Activated CD8-positive, alpha-beta memory T cell treated with anti-CD3 and anti-CD28 coated beads for 1 hour (primary cell): Measurements from ENCODE around the gene WDFY2.
"Not testable (repeated sequence)": the region's sequence is repeated elsewhere in the genome, so short reads cannot be mapped to it uniquely, and the experiment has no call there.

Experiments used
- DNase-seq, 2 donors: peaks; one replicate each; pipeline ENCODE4 v3.0.0-alpha.2; 2020; ENCODE audit warnings: low read depth in 1 of 2; ENCODE audit errors: extremely low read depth in 1 of 2

The WDFY2 gene

GRCh38 chr13:51628059-51628852, 44.0 kb downstream of the WDFY2 start:
- DNase-seq = no peak

- no peak for DNase-seq
Measured at GRCh38 chr13:51629491-51630287, 45.4 kb downstream of the WDFY2 start.

GRCh38 chr13:51630288-51630615, 46.0 kb downstream of the WDFY2 start:
- no peak for DNase-seq

- no peak for DNase-seq
Measured at GRCh38 chr13:51632591-51633362, 48.5 kb downstream of the WDFY2 start.

DNA sequence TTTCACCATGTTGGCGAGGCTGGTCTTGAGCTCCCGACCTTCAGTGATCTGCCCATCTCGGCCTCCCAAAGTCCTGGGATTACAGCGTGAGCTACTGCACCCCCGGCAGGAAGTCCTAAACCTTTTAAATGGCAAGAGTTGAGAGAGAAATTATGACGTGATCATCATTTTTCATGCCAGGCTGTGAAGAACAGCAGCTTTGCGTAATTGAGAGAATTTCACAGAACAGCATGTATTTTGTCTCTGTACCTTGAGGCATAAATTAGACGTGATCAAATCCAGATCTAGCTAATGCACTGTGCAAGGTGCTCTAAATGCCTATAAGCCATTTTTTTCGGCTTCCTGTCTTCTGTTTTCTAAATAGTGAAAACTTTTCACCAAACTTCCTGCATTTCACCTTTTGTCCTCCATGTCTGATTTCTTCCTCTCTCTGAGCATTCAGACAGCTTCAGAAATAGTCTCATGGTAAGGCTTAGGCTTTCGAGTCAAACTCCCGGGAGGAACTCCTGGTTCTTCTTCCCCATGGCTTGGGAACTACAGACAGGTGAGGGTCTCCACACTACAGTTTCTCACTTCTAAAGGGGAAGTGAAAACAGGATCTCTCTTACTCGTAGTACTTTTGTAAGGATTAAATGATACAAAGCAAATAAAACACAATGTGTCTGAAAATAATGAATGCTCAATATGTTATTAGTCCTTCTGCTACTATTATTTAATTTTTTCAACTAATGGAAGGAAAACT, 51.0 kb downstream of the WDFY2 start:
- DNase-seq = no peak

DNA sequence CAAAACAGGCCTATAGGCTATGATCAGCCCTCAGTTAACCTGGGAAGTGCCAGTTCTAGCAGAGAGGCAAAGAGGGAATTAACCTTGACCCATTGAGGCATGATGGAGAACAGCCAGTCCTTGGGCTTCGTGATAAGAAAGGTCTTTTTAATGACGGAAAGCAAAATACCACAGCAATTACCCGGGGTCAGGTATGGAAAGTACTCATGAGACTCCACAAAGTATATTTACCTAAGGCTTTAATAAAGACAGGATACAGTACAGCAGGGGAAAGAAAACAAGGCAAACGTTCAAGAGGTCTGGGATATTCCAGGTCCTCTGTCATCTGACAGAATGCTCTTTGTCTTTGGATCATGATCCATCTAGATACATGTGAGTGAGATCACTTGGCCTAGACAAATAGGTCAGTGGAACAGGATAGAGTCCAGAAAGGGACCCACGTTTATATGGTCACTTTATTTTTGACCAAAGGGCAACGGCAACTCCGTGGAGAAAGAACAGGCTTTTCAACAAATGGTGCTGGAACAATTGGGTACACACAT, 52.2 kb downstream of the WDFY2 start:
- DNase-seq = no peak

- DNase-seq = no peak
Measured at GRCh38 chr13:51637852-51638215, 53.6 kb downstream of the WDFY2 start.

GRCh38 chr13:51638216-51638871, 54.1 kb downstream of the WDFY2 start:
- DNase-seq = no peak

DNA sequence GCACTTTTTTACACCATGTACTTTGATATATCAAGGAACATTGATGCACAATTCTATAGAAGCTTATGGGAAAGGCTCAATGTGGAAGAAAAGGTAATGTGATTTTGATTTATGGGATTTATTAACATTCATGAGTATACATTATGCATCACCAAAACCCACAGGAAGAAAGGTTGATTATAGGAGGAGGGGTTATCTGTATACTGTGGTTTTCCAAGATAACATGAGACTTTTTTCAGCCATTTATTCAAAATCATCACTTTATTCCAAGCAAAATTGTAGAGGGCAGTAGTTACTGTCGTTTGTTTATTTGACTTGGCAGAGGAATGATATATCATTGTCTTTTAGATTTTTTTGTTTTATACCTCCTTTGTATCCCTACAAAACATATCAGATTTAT, 54.9 kb downstream of the WDFY2 start:
- DNase-seq = no peak

GRCh38 chr13:51640696-51641095, 56.4 kb downstream of the WDFY2 start:
- DNase-seq = not testable (repeated sequence)

DNA sequence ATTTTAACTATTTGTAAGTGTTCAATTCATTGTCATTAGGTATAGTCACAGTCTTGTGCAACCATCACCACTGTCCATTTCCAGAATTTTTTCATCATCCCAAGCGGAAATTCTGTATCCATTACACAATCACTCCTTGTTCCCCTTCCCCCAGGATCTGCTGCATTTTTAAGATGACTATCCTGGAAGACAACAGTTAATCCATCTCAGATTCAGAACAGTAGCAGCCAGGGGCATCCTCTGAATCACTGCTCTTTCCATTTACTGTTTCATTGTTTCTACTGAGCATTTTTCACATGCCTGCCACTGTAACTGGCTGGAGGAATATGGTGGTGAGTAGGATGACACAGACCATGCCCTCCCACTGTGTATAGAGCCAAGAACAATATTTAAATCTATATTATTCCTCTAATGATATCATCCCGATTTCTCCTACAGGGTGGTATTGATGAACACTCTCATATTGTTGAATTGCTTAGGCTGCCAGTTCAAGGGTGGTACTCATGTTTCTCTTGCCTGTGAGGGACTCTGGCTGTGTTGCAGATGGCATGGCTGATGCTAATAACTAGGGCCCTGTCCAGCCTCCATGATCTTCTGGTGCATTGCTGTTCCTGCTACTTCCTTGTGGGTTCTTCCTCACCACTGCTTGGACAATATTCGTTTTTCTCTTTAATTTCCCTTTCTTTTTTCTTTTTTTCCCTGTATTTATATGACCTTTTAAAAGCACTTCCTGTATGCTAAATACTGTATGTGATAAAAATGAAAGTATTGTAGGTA, 59.0 kb downstream of the WDFY2 start:
- DNase-seq = no peak

- no peak for DNase-seq
Measured at GRCh38 chr13:51643882-51644281, 59.6 kb downstream of the WDFY2 start.

- no peak for DNase-seq
Measured at GRCh38 chr13:51644654-51645053, 60.4 kb downstream of the WDFY2 start.

DNA sequence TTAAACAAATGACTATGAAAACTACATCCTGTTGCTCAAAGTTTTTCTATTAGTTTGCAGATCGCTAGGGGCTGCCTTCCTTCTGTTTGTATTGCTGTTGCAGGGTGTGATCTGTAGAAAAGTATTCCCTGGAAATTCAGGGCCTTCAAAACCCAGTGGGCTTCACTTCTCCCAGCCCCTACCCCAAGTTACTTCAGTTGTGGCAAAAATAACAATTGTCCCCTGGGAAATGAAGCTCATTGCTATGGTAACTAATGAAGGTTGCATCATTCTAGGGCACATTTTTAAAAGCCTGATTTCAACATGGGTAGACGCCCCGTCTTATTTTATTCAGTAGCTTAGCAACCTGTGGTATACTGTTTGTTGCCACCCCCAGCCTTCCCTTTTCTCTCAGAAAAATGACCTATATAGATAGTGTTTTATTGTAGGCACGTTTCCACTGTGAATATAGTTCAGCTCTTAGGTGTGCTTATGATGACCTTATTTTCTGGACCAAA, 60.9 kb downstream of the WDFY2 start:
- no peak for DNase-seq

GRCh38 chr13:51645761-51646670, 61.8 kb downstream of the WDFY2 start:
- DNase-seq = no peak

DNA sequence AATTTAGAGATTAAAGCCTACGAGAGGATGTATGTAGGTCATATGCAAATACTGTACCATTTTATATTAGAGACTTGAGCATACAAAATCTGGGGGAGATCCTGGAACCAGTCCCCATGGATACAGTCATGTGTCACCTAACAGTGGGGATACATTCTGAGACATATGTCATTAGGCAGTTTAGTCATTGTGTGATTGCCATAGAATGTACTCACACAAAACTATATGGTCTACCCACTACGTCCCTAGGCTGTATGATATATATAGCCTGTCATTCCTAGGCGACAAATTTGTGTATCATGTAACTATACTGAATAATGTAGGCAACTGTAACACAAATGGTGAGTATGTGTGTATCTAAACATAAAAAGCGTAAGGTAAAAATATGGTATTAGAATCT, 62.8 kb downstream of the WDFY2 start:
- DNase-seq = no peak

DNA sequence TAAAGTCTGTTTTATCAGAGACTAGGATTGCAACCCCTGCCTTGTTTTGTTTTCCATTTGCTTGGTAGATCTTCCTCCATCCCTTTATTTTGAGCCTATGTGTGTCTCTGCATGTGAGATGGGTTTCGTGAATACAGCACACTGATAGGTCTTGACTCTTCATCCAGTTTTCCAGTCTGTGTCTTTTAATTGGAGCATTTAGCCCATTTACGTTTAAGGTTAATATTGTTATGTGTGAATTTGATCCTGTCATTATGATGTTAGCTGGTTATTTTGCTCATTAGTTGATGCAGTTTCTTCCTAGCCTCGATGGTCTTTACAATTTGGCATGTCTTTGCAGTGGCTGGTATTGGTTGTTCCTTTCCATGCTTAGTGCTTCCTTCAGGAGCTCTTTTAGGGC, 67.9 kb downstream of the WDFY2 start:
- DNase-seq = not testable (repeated sequence)
